Pulmonary artery endothelial cell (primary cell): ENCODE measurements around the gene CLTCL1. TPM values are rescaled to one million over a fixed set of nuclear protein-coding genes. Genes with fewer than 3 reads are reported as not detected.
"Not testable (repeated sequence)": the region's sequence is repeated elsewhere in the genome, so short reads cannot be mapped to it uniquely, and the experiment has no call there.

Experiments used
- DNase-seq: peaks from one replicate; pipeline ENCODE4 v3.0.0-alpha.2; 2011; ENCODE audit warnings: low read depth, low spot score
- total RNA-seq: library from RNA; depleted of rRNA; stranded (reverse); fragments of >200 nt; gene quantifications from 2 replicates; pipeline ENCODE4 v1.2.3, GENCODE V29; 2014

CLTCL1 gene
- total RNA-seq, 1 donor from 2014 or later, result 4.4 TPM

DNA sequence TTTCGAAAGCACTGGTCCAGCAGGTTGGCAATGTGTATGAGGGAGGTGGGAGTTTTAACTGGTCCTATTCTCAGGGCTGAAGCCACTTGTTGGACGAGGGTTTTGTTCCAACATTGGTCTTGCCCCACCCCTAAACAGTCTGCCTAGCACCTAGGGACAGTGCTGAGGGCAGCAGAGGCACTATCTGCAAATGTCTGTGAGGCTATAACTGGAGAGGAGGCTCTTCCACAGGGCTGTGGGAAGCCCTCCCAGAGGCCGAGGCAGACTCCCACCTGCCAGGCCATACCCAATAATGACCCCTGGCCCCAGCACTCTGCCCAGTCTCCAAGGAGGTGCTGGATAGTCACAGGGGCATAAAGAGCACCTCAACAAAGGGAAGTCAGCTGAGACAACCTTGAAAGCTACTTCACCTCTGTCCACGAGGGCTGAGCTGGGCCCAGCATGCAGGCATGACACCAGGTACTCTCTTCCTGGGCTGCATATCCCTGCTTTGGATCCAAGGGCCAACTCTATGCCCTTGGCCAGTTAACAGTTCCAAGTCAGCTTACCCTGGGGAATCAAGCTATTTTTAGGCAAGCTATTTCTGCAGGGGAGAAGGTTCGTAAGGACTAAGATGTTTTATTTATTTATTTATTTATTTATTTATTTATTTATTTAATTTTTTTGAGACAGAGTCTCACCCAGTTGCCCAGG lies 72.8 kb downstream of the CLTCL1 start:
- no peak for DNase-seq

- no peak for DNase-seq
Measured at GRCh38 chr22:19216579-19216978, 74.9 kb downstream of the CLTCL1 start.

- DNase-seq, result no peak
Measured at GRCh38 chr22:19215360-19215759, 76.2 kb downstream of the CLTCL1 start.

- DNase-seq, result no peak
Measured at GRCh38 chr22:19214078-19214473, 77.4 kb downstream of the CLTCL1 start.

GRCh38 chr22:19213442-19214077 lies 78.0 kb downstream of the CLTCL1 start:
- DNase-seq, result no peak

GRCh38 chr22:19213001-19213400 lies 78.5 kb downstream of the CLTCL1 start:
- DNase-seq, result no peak

GRCh38 chr22:19212302-19212870 lies 79.1 kb downstream of the CLTCL1 start:
- no peak for DNase-seq

DNA sequence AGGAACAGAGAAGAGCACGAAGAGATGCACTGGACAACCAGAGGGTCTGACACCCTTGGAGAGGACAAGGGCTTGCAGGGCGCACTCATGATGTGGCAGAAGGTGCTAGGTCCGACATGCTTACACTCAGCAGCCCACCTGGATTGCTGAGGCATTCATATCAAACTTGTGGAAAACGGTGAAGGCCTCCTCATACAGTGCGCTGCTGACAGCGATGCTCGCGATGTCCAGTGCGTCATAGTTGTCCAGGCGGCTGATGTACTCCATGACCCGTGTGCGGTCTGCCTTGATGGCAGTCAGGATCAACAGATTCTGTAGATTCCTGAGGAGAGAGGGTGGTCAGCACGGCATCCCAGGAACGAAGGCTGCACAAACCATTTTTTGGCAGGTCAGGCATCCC lies 81.3 kb downstream of the CLTCL1 start:
- DNase-seq, result no peak

DNA sequence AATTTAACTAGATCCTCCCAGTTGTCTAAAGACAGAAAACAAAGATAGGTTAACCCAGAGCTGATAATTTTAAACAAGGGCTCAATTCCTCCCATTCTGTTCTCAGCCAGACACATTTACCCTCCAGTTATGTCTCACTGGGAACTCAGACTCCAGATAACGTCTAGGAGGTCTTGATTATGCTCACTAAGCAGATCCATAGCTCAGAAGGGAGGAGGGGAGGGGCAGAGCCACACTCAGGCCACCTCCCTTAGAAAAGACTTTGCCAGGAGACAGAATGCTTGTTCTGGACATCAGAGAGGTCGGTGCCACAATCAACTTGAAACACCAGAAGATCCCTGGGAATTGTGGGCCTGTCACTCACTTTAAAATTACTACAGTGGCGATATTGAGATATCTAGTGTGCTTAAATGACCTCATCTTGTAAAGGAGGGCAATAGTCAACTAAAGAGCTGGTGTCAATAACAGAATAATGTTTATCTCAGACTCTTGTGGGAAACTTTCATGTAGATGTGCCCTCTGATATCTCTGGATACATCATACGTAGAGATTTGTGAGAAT lies 83.2 kb downstream of the CLTCL1 start:
- no peak for DNase-seq

DNA sequence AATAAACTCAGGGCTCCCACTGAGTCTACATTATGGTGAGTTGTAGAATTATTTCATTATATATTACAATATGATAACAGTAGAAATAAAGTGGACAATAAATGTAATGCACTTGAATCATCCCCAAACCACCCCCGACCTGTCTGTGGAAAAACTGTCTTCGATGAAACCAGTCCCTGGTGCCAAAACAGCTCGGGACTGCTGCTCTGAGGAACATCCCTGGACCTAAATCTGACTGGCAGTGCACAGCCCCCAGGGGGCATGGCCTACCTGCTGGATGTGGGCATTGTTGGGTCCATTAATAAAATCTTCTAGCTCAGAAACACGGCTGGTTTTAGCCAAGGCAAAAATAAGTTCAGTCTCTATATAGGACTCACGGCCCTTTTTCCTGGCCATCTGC lies 83.6 kb downstream of the CLTCL1 start:
- no peak for DNase-seq

DNA sequence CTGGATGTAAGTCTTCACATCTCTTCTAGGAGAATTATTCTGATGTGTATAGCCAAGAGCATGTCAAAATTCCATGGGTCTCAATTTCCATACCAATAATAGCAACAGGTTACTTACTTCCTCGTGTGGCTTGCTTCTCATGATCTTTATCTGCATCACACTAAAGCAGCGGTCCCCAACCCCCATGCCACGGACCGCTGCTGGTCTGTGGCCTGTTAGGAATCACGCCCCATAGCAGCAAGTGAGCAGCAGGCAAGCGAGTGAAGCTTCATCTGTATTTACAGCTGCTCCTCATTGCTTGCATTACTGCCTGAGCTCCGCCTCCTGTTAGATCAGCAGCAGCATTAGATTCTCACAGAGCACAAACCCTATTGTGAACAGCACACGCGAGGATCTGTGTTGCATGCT lies 84.1 kb downstream of the CLTCL1 start:
- no peak for DNase-seq

DNA sequence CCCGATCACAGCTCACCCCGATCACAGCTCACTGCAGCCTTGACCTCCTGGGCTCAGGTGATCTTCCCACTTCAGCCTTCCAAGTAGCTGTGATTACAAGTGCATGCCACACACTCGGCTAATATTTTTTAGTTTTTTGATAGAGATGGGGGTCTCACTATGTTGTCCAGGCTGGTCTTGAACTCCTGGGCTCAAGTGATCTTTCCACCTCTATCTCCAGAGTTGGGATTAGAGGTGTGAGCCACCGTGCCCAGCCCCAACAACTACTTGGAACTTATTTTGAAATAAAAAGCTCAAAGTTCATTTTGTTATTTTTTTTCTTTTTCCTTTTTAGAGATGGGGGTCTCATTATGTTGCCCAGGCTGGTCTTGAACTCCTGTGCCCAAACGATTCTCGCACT lies 85.2 kb downstream of the CLTCL1 start:
- no peak for DNase-seq

GRCh38 chr22:19204640-19205039 lies 86.9 kb downstream of the CLTCL1 start:
- no peak for DNase-seq

- DNase-seq, result no peak
Measured at GRCh38 chr22:19203834-19204233, 87.7 kb downstream of the CLTCL1 start.

DNA sequence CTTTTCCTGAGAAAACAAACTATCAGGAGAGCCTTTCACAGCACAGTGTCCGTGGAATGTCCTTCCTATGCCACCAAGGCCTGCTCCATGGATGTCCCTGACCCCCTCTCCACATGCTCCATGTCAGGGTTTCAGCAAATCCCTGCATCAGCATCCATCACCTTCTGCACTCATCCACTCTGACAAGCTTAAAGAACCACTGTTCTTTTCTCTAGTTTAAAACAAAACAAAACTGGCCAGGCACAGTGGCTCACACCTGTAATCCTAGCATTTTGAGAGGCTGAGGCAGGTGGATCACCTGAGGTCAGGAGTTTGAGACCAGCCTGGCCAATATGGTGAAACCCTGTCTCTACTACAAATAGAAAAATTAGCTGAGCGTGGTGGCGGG lies 88.7 kb downstream of the CLTCL1 start:
- not testable (repeated sequence) for DNase-seq

GRCh38 chr22:19201869-19202798 lies 89.4 kb downstream of the CLTCL1 start:
- no peak for DNase-seq

DNA sequence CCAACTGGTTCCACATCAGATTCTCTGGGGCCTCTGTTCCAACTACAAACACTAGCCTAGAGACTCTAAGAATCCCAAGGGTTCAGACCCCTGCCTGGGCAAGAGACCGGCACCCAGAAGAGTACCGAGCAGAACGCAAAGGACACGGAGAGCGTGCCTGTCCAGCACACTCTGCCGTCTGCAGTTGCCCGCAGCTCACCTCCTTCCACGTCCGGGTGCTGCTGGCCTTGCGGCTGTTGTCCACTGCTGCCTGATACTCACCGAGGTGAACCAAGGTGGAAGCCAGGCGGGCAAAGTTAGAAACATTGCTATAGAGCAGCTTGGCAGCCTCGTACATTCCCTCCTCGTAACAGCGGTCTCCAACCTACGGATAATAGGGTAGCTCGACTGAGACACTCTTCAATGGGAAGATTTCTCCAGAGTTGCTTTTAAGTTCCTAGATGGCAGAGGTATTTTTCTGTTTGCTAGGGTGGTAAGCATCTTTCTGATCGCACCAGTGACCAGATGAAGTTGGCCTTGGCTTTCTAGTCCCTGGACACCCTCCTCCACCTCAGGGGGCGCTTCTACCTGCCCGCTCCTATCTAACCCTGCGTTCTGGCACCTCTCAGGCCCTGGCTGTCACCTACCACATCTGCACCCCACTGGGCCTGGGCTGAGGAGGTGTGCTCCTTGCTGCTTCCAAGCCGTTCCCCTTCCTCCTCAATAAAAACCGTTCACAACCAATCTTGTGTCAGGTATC lies 90.2 kb downstream of the CLTCL1 start:
- no peak for DNase-seq

DNA sequence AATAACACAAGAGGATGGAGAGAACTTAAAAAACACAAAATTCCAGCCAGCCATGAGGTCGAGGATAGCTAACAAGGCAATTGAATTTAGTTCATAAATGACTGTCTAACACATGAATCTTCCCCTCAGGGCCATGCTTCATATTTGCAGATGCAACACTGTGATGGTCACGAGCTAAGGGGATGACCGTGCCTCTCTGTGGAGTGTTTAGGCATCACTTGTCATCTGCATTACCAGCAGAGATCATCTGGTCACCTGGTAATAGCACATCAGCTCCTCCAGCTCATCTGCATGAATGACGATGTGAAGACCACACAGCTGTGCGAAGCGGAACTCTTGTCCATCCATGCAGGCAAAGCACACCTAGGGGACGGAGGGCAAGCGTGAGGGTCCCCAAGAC lies 92.0 kb downstream of the CLTCL1 start:
- no peak for DNase-seq

GRCh38 chr22:19197997-19198865 lies 93.3 kb downstream of the CLTCL1 start:
- DNase-seq, result no peak
